Fibroblast of skin of scalp (primary cell): Measurements from ENCODE around the gene POLR3A.
A peak's percentile ranks its signal among the peaks of the same experiment; 100 is the strongest.

Experiments used
- DNase-seq: peaks from one replicate; pipeline ENCODE4 v3.0.0-alpha.2; 2013

The POLR3A gene

GRCh38 chr10:77943121-77943901 is 86.0 kb downstream of the POLR3A start:
- DNase-seq: peak; percentile 91

GRCh38 chr10:77941790-77942189 is 87.5 kb downstream of the POLR3A start:
- DNase-seq: no peak

- DNase-seq: no peak
These were observed 88.7 kb downstream of the POLR3A start for GRCh38 chr10:77940627-77941026.

- no peak for DNase-seq
These were observed 89.1 kb downstream of the POLR3A start for GRCh38 chr10:77940225-77940624.

- DNase-seq: peak; percentile 69
These were observed 89.7 kb downstream of the POLR3A start for GRCh38 chr10:77939561-77940001.

GRCh38 chr10:77936697-77937567 is 92.4 kb downstream of the POLR3A start:
- no peak for DNase-seq

GRCh38 chr10:77932016-77932715 is 97.1 kb downstream of the POLR3A start:
- no peak for DNase-seq

- no peak for DNase-seq
These were observed 101.7 kb downstream of the POLR3A start for GRCh38 chr10:77927402-77928246.

- DNase-seq: peak; percentile 66
These were observed 102.5 kb downstream of the POLR3A start, which contains the start of gene DLG5 for GRCh38 chr10:77926566-77927401. DLG5 (minus strand) TSS chr10:77926755; CDS start chr10:77926520, 235 bp downstream.

GRCh38 chr10:77925795-77926565 is 103.3 kb downstream of the POLR3A start:
- no peak for DNase-seq

- peak; percentile 47 for DNase-seq
These were observed 103.9 kb downstream of the POLR3A start for GRCh38 chr10:77925410-77925794.

GRCh38 chr10:77922566-77923179 is 106.6 kb downstream of the POLR3A start:
- no peak for DNase-seq

GRCh38 chr10:77922055-77922454 is 107.3 kb downstream of the POLR3A start:
- no peak for DNase-seq

- DNase-seq: no peak
These were observed 107.9 kb downstream of the POLR3A start for GRCh38 chr10:77921395-77921794.

GRCh38 chr10:77920495-77920894 is 108.8 kb downstream of the POLR3A start:
- DNase-seq: no peak

- DNase-seq: peak; percentile 80
These were observed 109.6 kb downstream of the POLR3A start for GRCh38 chr10:77919713-77920108.
